Brain microvascular endothelial cell (primary cell): ENCODE measurements around the gene UBE2F.

ENCODE experiments used
- DNase-seq: peaks from one replicate; pipeline ENCODE4 v3.0.0-alpha.2; 2020
- H3K27ac ChIP-seq: fragments of 250-450 bp; sonication (Bioruptor Pico); 2 replicates; pipeline ENCODE4 v1.5.1; 2020; ENCODE audit warnings: mild to moderate bottlenecking, moderate library complexity
- H3K27me3 ChIP-seq: fragments of 250-450 bp; sonication (Bioruptor Pico); replicated peaks from 2 replicates; pipeline ENCODE4 v1.5.1; 2020; ENCODE audit warnings: mild to moderate bottlenecking
- H3K36me3 ChIP-seq: fragments of 250-450 bp; sonication (Bioruptor Pico); replicated peaks from 2 replicates; pipeline ENCODE4 v1.5.1; 2020; ENCODE audit warnings: mild to moderate bottlenecking
- H3K4me3 ChIP-seq: 2 replicates; pipeline ENCODE4 v1.5.1; 2011; ENCODE audit warnings: low read depth, mild to moderate bottlenecking, control low read depth, low read length, moderate library complexity
- CTCF ChIP-seq: IDR thresholded peaks from 2 replicates; pipeline ENCODE4 v1.5.1; 2011; ENCODE audit warnings: low read depth, mild to moderate bottlenecking, moderate library complexity, low read length, control low read depth, inconsistent platforms; ENCODE audit errors: missing control alignments
- in situ Hi-C: cut with HindIII; loops from 2 replicates; pipeline ENCODE4 v1.10.0; 2017; ENCODE audit warnings: low sequenced_read_pairs, low pct_ligation_motif_present

The UBE2F gene

GRCh38 chr2:238082827-238083226 is 116.0 kb downstream of the UBE2F start:
- no peak overlapping the region for H3K4me3 ChIP-seq
- H3K36me3 ChIP-seq = peaks cover 2% of the 10 kb centered on the region
- in situ Hi-C loops = no loop called here

GRCh38 chr2:238083919-238084318 is 117.1 kb downstream of the UBE2F start:
- no peak overlapping the region for H3K4me3 ChIP-seq
- no peak for TF ChIP-seq CTCF
- no peak overlapping the region for H3K27ac ChIP-seq
- no peak for DNase-seq
- no peaks in the 10 kb centered on the region for H3K27me3 ChIP-seq
- peaks cover 2% of the 10 kb centered on the region for H3K36me3 ChIP-seq
- in situ Hi-C loops = no loop called here

More at GRCh38 chr2:238082827-238083226, 116.0 kb downstream of the UBE2F start:
- no peak for DNase-seq
- TF ChIP-seq CTCF = no peak
- Histone ChIP-seq H3K27me3 (no peaks in the 10 kb centered on the region), H3K27ac (no peak overlapping the region)

GRCh38 chr2:238084761-238085160 is 117.9 kb downstream of the UBE2F start:
- TF ChIP-seq CTCF = no peak
- Histone ChIP-seq H3K27ac (no peak overlapping the region), H3K36me3 (peaks cover 2% of the 10 kb centered on the region), H3K4me3 (no peak overlapping the region), H3K27me3 (no peaks in the 10 kb centered on the region)
- DNase-seq = no peak
- in situ Hi-C loops = no loop called here

- in situ Hi-C loops = no loop called here
- peaks cover 2% of the 10 kb centered on the region for H3K36me3 ChIP-seq
- no peak overlapping the region for H3K4me3 ChIP-seq
- TF ChIP-seq CTCF = no peak
- H3K27me3 ChIP-seq = no peaks in the 10 kb centered on the region
- no peak for DNase-seq
- H3K27ac ChIP-seq = no peak overlapping the region
These were observed 119.1 kb downstream of the UBE2F start for GRCh38 chr2:238085899-238086298.

- in situ Hi-C loops = no loop called here
- Histone ChIP-seq H3K36me3 (peaks cover 2% of the 10 kb centered on the region), H3K4me3 (no peak overlapping the region), H3K27me3 (no peaks in the 10 kb centered on the region), H3K27ac (no peak overlapping the region)
- no peak for DNase-seq
- no peak for TF ChIP-seq CTCF
These were observed 120.4 kb downstream of the UBE2F start for GRCh38 chr2:238087211-238087610.

GRCh38 chr2:238090887-238091286 is 124.1 kb downstream of the UBE2F start:
- no peak overlapping the region for H3K27ac ChIP-seq
- no peak for DNase-seq
- no peaks in the 10 kb centered on the region for H3K27me3 ChIP-seq
- in situ Hi-C loops = no loop called here
- no peaks in the 10 kb centered on the region for H3K36me3 ChIP-seq
- H3K4me3 ChIP-seq = no peak overlapping the region
- TF ChIP-seq CTCF = no peak
